ENCODE measurements around the gene KRTAP25-1. TPM values are rescaled to one million over a fixed set of nuclear protein-coding genes. Genes with fewer than 3 reads are reported as not detected.

The KRTAP25-1 gene
- total RNA-seq, 1 experiment from 2014 or later = not detected

DNA sequence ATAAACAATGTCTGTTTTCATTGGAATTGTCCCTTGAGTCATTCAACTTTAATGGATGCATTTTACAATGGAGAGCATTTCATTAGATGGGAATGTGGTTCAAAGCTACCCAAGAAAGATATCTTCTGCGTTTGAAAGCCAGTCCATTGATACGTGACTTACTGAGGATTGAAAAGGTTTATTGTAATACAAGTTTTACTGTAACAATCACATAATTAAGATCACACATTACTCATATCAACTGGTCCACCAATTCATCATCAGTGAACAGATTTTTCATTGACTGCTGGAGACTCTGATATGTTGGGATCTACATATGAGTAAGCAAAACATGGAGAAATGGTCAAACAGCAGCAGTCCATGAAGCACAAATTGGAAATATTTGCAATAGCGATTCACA, 39.4 kb downstream of the KRTAP25-1 start:
- DNase-seq (ENCODE audit: low read depth) = no peak

DNA sequence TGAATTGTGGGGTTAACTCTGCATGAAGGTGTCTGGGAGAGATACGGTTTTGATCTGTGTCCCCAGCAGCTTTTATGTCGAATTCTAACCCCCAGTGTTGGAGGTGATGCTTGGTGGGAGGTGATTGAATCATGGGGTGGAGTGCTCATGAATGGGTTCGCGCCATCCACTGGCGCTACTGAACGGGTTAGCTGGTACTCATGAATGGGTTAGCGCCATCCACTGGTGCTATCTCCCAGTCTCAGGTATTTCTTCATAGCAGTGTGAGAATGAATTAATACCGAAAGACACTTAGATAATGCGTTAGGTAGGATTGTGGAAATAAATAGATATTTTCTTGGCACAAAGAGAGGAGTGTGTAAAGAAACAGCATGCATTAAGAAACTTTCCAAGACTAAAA, 40.5 kb downstream of the KRTAP25-1 start:
- no peak for DNase-seq (ENCODE audit: low read depth)

DNA sequence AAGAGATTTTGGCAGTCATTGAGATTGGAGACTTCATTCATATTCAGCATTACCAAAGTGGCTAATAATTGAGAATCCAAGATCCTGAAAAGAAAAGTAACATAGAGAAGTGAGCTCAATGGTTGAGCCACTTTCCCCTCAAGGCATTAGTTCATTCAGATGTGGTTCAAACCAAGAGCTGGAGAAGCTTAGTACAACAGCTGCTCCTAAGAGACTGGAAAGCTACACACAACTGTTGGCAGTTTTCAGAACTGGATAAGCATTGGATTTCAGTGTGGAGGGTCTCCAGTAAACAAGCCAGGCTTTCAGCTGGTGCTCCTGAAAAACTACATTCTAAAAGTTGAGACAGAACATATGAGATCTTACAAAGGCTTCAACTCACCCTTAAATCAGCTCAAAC, 44.3 kb downstream of the KRTAP25-1 start:
- DNase-seq (ENCODE audit: low read depth) = no peak

DNA sequence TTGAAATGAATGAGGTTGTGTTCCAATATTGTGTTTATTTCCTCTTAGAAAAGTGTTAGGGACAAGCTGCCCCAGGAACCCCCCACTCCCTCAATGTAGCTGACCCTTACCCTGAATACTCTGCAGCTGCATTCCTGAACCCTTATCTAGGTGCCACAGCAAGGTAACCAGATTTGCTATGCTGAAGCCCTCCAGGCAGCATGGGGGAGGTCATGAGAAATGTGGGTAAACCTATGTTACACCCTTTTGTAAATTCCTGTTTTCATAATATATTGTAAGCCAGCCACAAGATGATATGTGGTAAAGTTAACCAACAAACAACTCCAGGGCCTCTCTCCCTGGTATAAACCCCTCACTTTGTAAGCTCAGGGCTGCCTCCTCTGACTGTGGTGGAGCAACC, 45.6 kb downstream of the KRTAP25-1 start:
- DNase-seq (ENCODE audit: low read depth) = no peak

DNA sequence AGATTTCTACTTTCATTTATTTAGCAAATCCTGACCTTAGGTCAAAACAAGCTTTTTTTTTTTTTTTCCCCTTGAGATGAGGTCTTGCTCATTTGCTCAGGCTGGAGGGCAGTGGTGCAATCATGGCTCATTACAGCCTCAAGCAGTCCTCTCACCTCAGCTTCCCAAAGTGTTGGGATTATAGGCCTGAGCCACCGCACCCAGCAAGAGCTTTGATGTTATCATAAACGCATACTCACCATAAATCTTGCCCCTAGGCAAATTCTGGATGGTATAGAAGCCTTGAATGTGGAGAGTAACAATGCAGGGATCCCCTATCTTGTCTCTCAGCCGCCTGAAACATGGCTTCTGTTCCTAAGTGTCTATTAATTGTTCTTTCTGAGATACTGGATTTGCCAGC, 48.7 kb downstream of the KRTAP25-1 start:
- DNase-seq (ENCODE audit: low read depth) = no peak

Other genes with a start within 250 kb of the KRTAP25-1 start
- gene CLDN17, start 122.7 kb downstream of the KRTAP25-1 start, total RNA-seq (2014; rRNA removed; shearing (Covaris generic)) = not detected in 2 replicates
- gene CLDN8, start 73.4 kb downstream of the KRTAP25-1 start, total RNA-seq (2014; rRNA removed; shearing (Covaris generic)) = not detected in 2 replicates
- gene KRTAP24-1, start 6.6 kb downstream of the KRTAP25-1 start, total RNA-seq (2014; rRNA removed; shearing (Covaris generic)) = not detected in 2 replicates
- not detected in 2 replicates for gene KRTAP26-1, start 30.8 kb upstream of the KRTAP25-1 start, total RNA-seq (2014; rRNA removed; shearing (Covaris generic))
- not detected in 2 replicates for gene KRTAP27-1, start 48.2 kb upstream of the KRTAP25-1 start, total RNA-seq (2014; rRNA removed; shearing (Covaris generic))
- gene KRTAP23-1, start 59.1 kb upstream of the KRTAP25-1 start, total RNA-seq (2014; rRNA removed; shearing (Covaris generic)) = not detected in 2 replicates
- gene KRTAP13-2, start 82.8 kb upstream of the KRTAP25-1 start, total RNA-seq (2014; rRNA removed; shearing (Covaris generic)) = not detected in 2 replicates
- gene KRTAP13-1, start 106.5 kb upstream of the KRTAP25-1 start, total RNA-seq (2014; rRNA removed; shearing (Covaris generic)) = not detected in 2 replicates
- not detected in 2 replicates for gene KRTAP13-3, start 136.4 kb upstream of the KRTAP25-1 start, total RNA-seq (2014; rRNA removed; shearing (Covaris generic))
- gene KRTAP13-4, start 140.7 kb upstream of the KRTAP25-1 start, total RNA-seq (2014; rRNA removed; shearing (Covaris generic)) = not detected in 2 replicates
- not detected in 2 replicates for gene KRTAP15-1, start 150.8 kb upstream of the KRTAP25-1 start, total RNA-seq (2014; rRNA removed; shearing (Covaris generic))
- gene KRTAP19-1, start 190.9 kb upstream of the KRTAP25-1 start, total RNA-seq (2014; rRNA removed; shearing (Covaris generic)) = not detected in 2 replicates
- not detected in 2 replicates for gene KRTAP19-2, start 197.9 kb upstream of the KRTAP25-1 start, total RNA-seq (2014; rRNA removed; shearing (Covaris generic))
- not detected in 2 replicates for gene KRTAP19-3, start 202.5 kb upstream of the KRTAP25-1 start, total RNA-seq (2014; rRNA removed; shearing (Covaris generic))
- gene KRTAP19-4, start 207.7 kb upstream of the KRTAP25-1 start, total RNA-seq (2014; rRNA removed; shearing (Covaris generic)) = not detected in 2 replicates
- gene KRTAP19-5, start 212.6 kb upstream of the KRTAP25-1 start, total RNA-seq (2014; rRNA removed; shearing (Covaris generic)) = not detected in 2 replicates